LNCaP clone FGC (cell line): ENCODE data around the gene PRDM11.

ENCODE experiments used
- DNase-seq: peaks from one replicate; pipeline ENCODE4 v3.0.0-alpha.2; 2011; ENCODE audit warnings: low read depth
- H3K4me3 ChIP-seq: 2 replicates; pipeline ENCODE4 v1.5.1; 2011; ENCODE audit warnings: mild to moderate bottlenecking, low read depth, low read length, control low read depth
- TF ChIP-seq, protein P1 (sequence below): IDR thresholded peaks from 2 replicates; pipeline ENCODE4 v1.5.1; 2012; ENCODE audit warnings: mild to moderate bottlenecking; ENCODE audit not compliant: control insufficient read depth, insufficient read depth; ENCODE audit errors: extremely low read depth

PRDM11 gene

DNA sequence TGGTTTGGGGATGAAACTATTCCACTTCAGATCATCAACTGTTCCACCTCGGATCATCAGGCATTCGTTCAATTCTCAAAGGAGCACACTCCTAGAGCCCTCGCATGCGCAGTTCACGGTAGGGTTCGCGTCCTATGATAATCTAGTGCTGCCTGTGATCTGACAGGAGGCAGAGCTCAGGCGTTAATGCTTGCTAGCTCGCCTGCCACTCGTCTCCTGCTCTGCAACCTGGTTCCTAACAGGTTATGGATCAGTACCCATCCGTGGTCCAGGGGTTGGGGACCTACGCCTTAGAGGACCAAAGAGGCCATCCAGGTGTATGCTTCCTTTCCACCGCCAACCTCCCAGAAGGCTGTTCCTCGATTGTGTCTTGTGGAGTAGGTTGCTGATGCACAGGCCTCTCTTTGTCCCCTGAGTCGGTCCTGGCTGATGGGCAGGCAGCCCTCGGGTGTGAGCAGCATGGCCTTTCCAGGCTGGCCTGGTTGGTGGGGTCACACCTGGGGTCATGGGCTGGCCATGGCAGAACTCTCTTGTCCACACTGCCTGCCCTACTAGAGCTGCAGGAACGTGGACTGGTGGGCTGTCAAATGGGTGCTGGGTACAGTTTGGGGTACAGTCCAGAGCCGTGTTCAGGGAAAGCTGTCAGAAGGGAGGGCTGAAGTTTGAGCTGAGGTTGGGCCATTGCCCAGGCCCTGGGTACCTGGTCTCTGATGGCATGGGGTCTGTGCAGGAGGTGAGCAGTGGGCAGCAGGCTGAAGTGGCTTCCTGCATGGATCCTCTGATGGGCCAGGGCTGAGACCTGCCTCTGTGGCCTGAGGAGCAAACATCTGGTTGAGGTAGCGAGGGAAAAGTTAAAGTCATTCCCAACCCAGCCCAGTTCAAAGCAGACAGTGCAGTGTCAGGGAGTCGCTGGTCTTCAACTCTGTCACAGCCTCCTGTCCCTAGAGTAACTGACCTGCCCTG, 11.1 kb downstream of the PRDM11 start:
- no peak for DNase-seq
- TF ChIP-seq, protein P1, sequence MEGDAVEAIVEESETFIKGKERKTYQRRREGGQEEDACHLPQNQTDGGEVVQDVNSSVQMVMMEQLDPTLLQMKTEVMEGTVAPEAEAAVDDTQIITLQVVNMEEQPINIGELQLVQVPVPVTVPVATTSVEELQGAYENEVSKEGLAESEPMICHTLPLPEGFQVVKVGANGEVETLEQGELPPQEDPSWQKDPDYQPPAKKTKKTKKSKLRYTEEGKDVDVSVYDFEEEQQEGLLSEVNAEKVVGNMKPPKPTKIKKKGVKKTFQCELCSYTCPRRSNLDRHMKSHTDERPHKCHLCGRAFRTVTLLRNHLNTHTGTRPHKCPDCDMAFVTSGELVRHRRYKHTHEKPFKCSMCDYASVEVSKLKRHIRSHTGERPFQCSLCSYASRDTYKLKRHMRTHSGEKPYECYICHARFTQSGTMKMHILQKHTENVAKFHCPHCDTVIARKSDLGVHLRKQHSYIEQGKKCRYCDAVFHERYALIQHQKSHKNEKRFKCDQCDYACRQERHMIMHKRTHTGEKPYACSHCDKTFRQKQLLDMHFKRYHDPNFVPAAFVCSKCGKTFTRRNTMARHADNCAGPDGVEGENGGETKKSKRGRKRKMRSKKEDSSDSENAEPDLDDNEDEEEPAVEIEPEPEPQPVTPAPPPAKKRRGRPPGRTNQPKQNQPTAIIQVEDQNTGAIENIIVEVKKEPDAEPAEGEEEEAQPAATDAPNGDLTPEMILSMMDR: no peak
- H3K4me3 ChIP-seq: no peak overlapping the region

DNA sequence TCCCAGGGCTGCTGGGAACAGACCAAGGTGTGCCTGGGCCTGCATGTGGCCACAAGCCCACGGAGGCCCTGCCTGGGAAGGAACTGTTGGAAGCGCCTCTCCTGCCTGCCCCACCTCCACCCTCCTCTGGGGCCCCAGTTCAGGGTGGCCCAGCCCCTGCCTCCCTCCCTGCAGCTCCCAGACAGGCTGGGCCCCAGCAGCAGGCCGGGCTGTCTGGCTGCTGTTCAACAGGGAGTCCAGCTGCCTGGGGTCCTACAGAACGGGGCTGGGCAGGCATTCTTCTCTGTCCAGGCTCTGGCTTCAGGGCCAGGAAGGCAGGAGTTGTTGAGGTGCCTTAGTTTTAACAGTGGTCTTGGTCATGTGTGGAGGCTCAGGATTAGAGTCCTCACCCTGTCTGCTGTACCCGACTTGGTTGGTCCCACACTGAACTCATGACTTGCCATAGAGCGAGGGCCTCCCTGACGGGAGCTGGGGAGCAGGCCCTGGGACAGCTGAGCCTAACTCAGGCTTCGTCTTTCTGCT, 11.8 kb downstream of the PRDM11 start:
- H3K4me3 ChIP-seq: no peak overlapping the region
- no peak for DNase-seq
- TF ChIP-seq, protein P1: no peak

DNA sequence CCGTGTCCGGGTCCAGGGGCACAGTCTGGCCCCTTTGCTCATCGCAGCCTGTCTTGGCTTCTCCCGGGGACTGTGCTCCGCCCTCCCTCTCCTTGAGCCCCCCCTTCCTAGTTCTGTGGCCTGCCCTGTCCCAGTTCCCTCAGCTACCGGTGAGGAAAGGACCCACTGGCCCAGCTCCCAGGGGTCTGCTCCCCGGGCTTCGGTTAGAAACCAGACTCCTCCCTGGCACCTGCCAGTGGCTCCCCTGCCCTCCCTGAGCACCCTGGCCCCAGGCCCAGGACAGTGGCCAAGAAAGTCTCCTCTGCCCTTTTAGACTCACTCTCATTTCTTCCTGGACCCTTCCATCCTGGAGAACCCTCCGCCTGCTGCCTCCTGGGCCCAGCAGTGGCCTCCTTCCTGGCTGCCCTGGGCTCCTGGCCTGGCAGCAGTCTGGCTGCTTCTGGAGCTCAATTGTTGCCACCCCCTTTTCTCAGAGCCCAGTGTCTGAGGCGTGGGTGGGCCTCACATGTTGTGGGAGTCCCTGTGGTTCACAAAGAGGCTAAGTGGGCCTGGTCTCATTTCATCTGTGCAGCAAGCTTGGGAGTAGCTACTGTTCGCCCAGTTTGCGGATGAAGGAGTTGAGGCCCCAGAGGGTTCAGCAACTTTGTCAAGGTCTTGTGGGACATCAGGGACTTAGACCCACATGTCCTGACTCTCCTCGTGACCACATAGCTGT, 12.6 kb downstream of the PRDM11 start:
- no peak for DNase-seq
- no peak overlapping the region for H3K4me3 ChIP-seq
- TF ChIP-seq, protein P1: no peak

DNA sequence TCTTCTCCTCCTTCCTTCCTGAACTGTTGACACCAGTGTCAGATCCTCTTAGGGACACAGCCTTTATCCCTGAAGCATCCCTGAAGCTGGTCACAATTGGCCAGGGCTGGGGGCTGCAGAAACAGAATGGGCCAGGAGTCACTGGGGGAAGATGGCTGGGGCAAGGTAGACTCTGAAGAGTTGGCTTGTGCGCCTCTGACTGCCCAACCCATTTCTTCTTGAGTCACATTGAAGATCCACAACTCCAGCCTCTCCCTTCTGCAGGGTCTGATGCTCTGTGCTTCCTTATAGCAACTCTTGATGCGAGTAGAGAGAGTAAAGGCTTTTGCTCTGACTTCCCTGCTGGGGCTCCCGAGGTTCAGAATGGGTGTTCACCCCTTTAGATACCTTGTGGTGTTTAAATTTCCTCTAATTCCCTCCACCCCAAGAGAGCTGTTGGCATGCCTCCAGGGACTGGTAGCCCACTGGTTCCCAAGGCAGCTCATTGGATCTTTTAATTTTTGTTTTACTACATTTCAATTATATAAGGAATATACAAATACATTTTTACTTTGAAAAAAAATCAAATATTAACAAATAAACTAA, 13.4 kb downstream of the PRDM11 start:
- no peak for DNase-seq
- no peak overlapping the region for H3K4me3 ChIP-seq
- TF ChIP-seq, protein P1: no peak

DNA sequence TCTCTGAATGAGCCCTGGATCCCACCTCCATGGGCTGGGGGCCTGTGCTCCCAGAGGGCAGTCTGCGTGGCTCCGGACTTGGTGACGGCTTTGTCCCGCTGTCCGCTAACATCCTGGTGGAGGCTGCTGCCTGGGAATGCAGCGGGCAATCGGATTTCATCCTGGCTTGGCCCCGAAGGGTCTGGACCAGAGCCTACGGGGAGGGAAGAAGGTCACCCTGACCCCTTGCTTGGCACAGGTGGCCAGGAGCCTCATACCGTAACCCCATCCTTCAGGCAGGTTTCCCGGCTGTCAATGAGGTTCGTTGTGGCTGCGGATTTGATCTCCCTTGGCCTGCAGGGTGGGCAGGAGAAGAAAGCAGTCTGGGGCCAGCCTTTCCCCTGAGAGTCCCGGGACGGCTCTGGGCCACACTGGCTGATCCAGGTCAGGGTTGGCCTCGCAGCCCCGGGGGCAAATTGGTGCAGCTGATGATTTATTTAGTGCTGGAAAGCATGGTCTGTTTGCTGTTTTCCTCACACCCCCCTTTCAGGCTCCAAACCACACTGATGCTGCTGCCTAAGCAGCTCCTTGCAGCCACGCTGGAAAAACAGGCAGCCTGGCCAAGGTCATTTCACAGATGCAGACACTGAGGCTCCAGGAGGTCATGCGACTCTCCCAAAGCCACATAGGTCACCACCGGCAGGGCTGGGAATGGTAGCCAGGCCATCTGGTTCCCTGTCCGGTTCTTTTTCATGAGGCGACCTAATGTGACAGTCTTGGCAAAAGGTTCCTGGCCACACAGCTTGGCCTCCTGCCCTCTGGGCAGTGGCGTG, 15.0 kb downstream of the PRDM11 start:
- no peak overlapping the region for H3K4me3 ChIP-seq
- TF ChIP-seq, protein P1: no peak
- peak; percentile 83 for DNase-seq

DNA sequence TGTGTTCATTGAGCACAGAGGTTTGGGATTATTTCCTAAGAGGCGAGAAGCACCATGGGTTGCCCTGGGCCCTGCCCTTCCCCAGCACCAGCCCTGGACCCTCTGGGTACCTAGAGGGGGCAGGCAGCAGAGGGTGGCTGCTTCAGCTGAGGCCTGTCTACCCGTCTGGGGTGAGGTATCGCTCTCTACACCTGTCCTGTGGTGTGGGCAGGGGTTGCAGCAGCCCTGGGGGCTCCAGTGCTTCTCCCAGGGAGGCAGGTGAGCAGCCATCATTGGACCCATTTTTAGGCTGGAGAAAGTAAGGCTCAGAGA, 15.6 kb downstream of the PRDM11 start:
- DNase-seq: no peak
- TF ChIP-seq, protein P1: no peak
- no peak overlapping the region for H3K4me3 ChIP-seq
